GM23338 (cell line): ENCODE measurements around the gene HSPG2. TPM values are rescaled to one million over a fixed set of nuclear protein-coding genes. Genes with fewer than 3 reads are reported as not detected.

Experiments used
- ATAC-seq: fragments of 200-7000 bp; cut with Tn5 transposase; 3 replicates; pipeline ENCODE4 v1.9.1; 2020
- DNase-seq: peaks from one replicate; pipeline ENCODE4 v3.0.0-alpha.2; 2015; ENCODE audit warnings: low spot score
- H2AFZ ChIP-seq: fragments of 200-600 bp; sonication (generic); 2 replicates; pipeline ENCODE4 v1.8.0; 2016; ENCODE audit warnings: antibody characterized with exemption, mild to moderate bottlenecking, moderate library complexity
- H3F3A ChIP-seq: fragments of 200-600 bp; sonication (generic); replicated peaks from 2 replicates; pipeline ENCODE4 v1.8.0; 2017; ENCODE audit warnings: antibody characterized with exemption, mixed run types, low read depth
- H3K27ac ChIP-seq: fragments of 200-600 bp; sonication (generic); 2 replicates; pipeline ENCODE4 v1.6.1; 2016; ENCODE audit warnings: low read depth
- H3K27me3 ChIP-seq: fragments of 200-600 bp; sonication (generic); 2 replicates; pipeline ENCODE4 v1.8.0; 2016; ENCODE audit warnings: mild to moderate bottlenecking, mixed run types, moderate library complexity; ENCODE audit not compliant: insufficient read depth
- H3K36me3 ChIP-seq: fragments of 200-600 bp; sonication (generic); 2 replicates; pipeline ENCODE4 v1.8.0; 2016; ENCODE audit warnings: mild to moderate bottlenecking; ENCODE audit not compliant: insufficient read depth
- H3K4me1 ChIP-seq: fragments of 200-600 bp; sonication (generic); 2 replicates; pipeline ENCODE4 v1.8.0; 2016; ENCODE audit warnings: mild to moderate bottlenecking, moderate library complexity; ENCODE audit not compliant: insufficient read depth
- H3K4me2 ChIP-seq: fragments of 200-600 bp; sonication (generic); 2 replicates; pipeline ENCODE4 v1.7.1; 2017; ENCODE audit warnings: mixed run types
- H3K4me3 ChIP-seq: fragments of 200-600 bp; sonication (generic); 2 replicates; pipeline ENCODE4 v1.6.1; 2016; ENCODE audit warnings: mixed run types
- H3K79me2 ChIP-seq: fragments of 200-600 bp; sonication (generic); replicated peaks from 2 replicates; pipeline ENCODE4 v1.8.0; 2017; ENCODE audit warnings: mild to moderate bottlenecking; ENCODE audit not compliant: insufficient read depth
- H3K9me2 ChIP-seq: fragments of 200-600 bp; sonication (generic); 2 replicates; pipeline ENCODE4 v1.8.0; 2017; ENCODE audit not compliant: insufficient read depth
- H4K20me1 ChIP-seq: fragments of 200-600 bp; sonication (generic); replicated peaks from 2 replicates; pipeline ENCODE4 v1.8.0; 2017; ENCODE audit warnings: mild to moderate bottlenecking; ENCODE audit not compliant: insufficient read depth
- H3K27ac Mint-ChIP-seq: 2 replicates; pipeline ENCODE4 v1.8.0; 2020; ENCODE audit warnings: inconsistent platforms, mild to moderate bottlenecking, moderate library complexity, mixed read lengths
- H3K27me3 Mint-ChIP-seq: 3 replicates; pipeline ENCODE4 v1.8.0; 2022; ENCODE audit warnings: low read depth, mild to moderate bottlenecking, moderate library complexity, mixed read lengths, inconsistent platforms; ENCODE audit not compliant: insufficient read depth, poor library complexity
- H3K36me3 Mint-ChIP-seq: 3 replicates; pipeline ENCODE4 v1.8.0; 2021; ENCODE audit warnings: low read depth, mild to moderate bottlenecking, inconsistent platforms, moderate library complexity, mixed read lengths
- H3K4me1 Mint-ChIP-seq: 3 replicates; pipeline ENCODE4 v1.8.0; 2020; ENCODE audit warnings: mild to moderate bottlenecking, inconsistent platforms, mixed read lengths
- H3K4me3 Mint-ChIP-seq: 3 replicates; pipeline ENCODE4 v1.8.0; 2021; ENCODE audit warnings: moderate library complexity, mild to moderate bottlenecking, inconsistent platforms, mixed read lengths
- H3K9me3 Mint-ChIP-seq: 3 replicates; pipeline ENCODE4 v1.8.0; 2020; ENCODE audit warnings: moderate library complexity, mild to moderate bottlenecking, inconsistent platforms, mixed read lengths
- CREB1 ChIP-seq: fragments of 250-450 bp; sonication (Bioruptor Pico); IDR thresholded peaks from 2 replicates; pipeline ENCODE4 v1.5.0; 2020; ENCODE audit warnings: low read depth, mild to moderate bottlenecking, moderate library complexity
- CTCF ChIP-seq, 2 experiments: fragments of 200-600 bp in 1 of 2; sonication (generic) in 1 of 2; conservative IDR thresholded peaks; 2 replicates each; pipeline versions ENCODE4 v1.5.1 to v1.6.1; 2016 to 2017; ENCODE audit warnings: antibody characterized with exemption in 2 of 2, low read depth in 2 of 2, mild to moderate bottlenecking in 2 of 2, moderate library complexity in 1 of 2
- ETS1 ChIP-seq: IDR thresholded peaks from 2 replicates; pipeline ENCODE4 v1.6.1; 2016; ENCODE audit warnings: antibody characterized with exemption
- EZH2 ChIP-seq: fragments of 200-600 bp; sonication (generic); IDR thresholded peaks from one replicate; pipeline ENCODE4 v1.8.0; 2017; ENCODE audit warnings: antibody characterized with exemption, mild to moderate bottlenecking, low read depth; ENCODE audit not compliant: unreplicated experiment
- EZH2phosphoT487 ChIP-seq: fragments of 200-600 bp; sonication (generic); IDR thresholded peaks from one replicate; pipeline ENCODE4 v1.8.1; 2018; ENCODE audit warnings: antibody characterized with exemption; ENCODE audit not compliant: unreplicated experiment
- JUNB ChIP-seq: IDR thresholded peaks from one replicate; pipeline ENCODE4 v1.6.1; 2016; ENCODE audit warnings: antibody characterized with exemption; ENCODE audit not compliant: unreplicated experiment
- NANOG ChIP-seq: IDR thresholded peaks from 2 replicates; pipeline ENCODE4 v1.6.1; 2016; ENCODE audit warnings: antibody characterized with exemption, borderline replicate concordance
- REST ChIP-seq: IDR thresholded peaks from one replicate; pipeline ENCODE4 v1.6.1; 2018; ENCODE audit warnings: antibody characterized with exemption; ENCODE audit not compliant: unreplicated experiment
- STAT1 ChIP-seq: IDR thresholded peaks from one replicate; pipeline ENCODE4 v1.6.1; 2016; ENCODE audit warnings: antibody characterized with exemption; ENCODE audit not compliant: unreplicated experiment
- ZNF114 ChIP-seq: fragments of 250-450 bp; sonication (Bioruptor Pico); IDR thresholded peaks from 2 replicates; pipeline ENCODE4 v1.5.0; 2020; ENCODE audit warnings: mild to moderate bottlenecking, moderate library complexity
- polyA plus RNA-seq: library from polyadenylated mRNA; unstranded; fragments of >200 nt; fragmentation: Nextera tagmentation; extraction: Ambion mirVana; gene quantifications from 2 replicates; pipeline ENCODE4 v1.2.1, GENCODE V29; 2016
- total RNA-seq: library from RNA; depleted of rRNA; stranded (reverse); fragments of >200 nt; shearing (Covaris generic); gene quantifications from 2 replicates; pipeline ENCODE4 v1.2.3, GENCODE V29; 2014

The HSPG2 gene
- total and polyA plus RNA-seq, 2 experiments from 2014 or later, result 14.9 to 70.8 TPM

GRCh38 chr1:21951226-21951870 lies 14.2 kb upstream of the HSPG2 start:
- Histone ChIP-seq H3K4me3 (no peak overlapping the region), H3K27ac (no peak overlapping the region), H4K20me1 (no peaks in the 10 kb centered on the region), H3K27me3 (no peaks in the 10 kb centered on the region), H3K36me3 (no peaks in the 10 kb centered on the region), H3K4me1 (peaks cover 8% of the 10 kb centered on the region; the same call in 1 of the 2 replicates), H2AFZ (no peak overlapping the region), H3K79me2 (no peaks in the 10 kb centered on the region), H3K4me2 (no peak overlapping the region), H3K9me2 (no peaks in the 10 kb centered on the region), H3F3A (no peaks in the 10 kb centered on the region)
- no peak overlapping the region for H3K27ac Mint-ChIP-seq
- H3K36me3 Mint-ChIP-seq, result no peaks in the 10 kb centered on the region
- DNase-seq, result no peak
- no peaks in the 10 kb centered on the region for H3K9me3 Mint-ChIP-seq
- H3K4me1 Mint-ChIP-seq, result peaks cover 14% of the 10 kb centered on the region
- TF ChIP-seq CTCF (conservative IDR thresholded peaks at IDR 0.05; ENCODE audit: low read depth in 2 of 2), result no peak
- no peak for TF ChIP-seq JUNB
- TF ChIP-seq STAT1, result no peak
- no peak for TF ChIP-seq NANOG
- no peak for TF ChIP-seq ZNF114 (CRISPR knock-in tag)
- no peak for TF ChIP-seq EZH2phosphoT487
- no peak for TF ChIP-seq CREB1 (CRISPR knock-in tag)
- TF ChIP-seq EZH2, result no peak
- peaks cover 12% of the 10 kb centered on the region for H3K27me3 Mint-ChIP-seq
- ATAC-seq, result no peak
- H3K4me3 Mint-ChIP-seq, result no peak overlapping the region

- no peak overlapping the region for H3K4me3 ChIP-seq
- ATAC-seq (no peak), DNase-seq (no peak)
- no peaks in the 10 kb centered on the region for H3K9me3 Mint-ChIP-seq
- no peaks in the 10 kb centered on the region for H3K27me3 ChIP-seq
- no peaks in the 10 kb centered on the region for H4K20me1 ChIP-seq
- no peak overlapping the region for H3K4me3 Mint-ChIP-seq
- no peak overlapping the region for H3K4me2 ChIP-seq
- no peak overlapping the region for H3K27ac ChIP-seq
- no peaks in the 10 kb centered on the region for H3F3A ChIP-seq
- H3K27me3 Mint-ChIP-seq, result peaks cover 9% of the 10 kb centered on the region
- no peaks in the 10 kb centered on the region for H3K36me3 Mint-ChIP-seq
- H3K36me3 ChIP-seq, result no peaks in the 10 kb centered on the region
- H3K4me1 ChIP-seq, result peaks cover 4% of the 10 kb centered on the region; the same call in 1 of the 2 replicates
- peaks cover 8% of the 10 kb centered on the region for H3K4me1 Mint-ChIP-seq
- H3K9me2 ChIP-seq, result no peaks in the 10 kb centered on the region
- H3K79me2 ChIP-seq, result no peaks in the 10 kb centered on the region
- H2AFZ ChIP-seq, result no peak overlapping the region
- H3K27ac Mint-ChIP-seq, result no peak overlapping the region
- TF ChIP-seq STAT1, result no peak
- no peak for TF ChIP-seq ETS1
- no peak for TF ChIP-seq REST
Measured at GRCh38 chr1:21950734-21951133, 13.6 kb upstream of the HSPG2 start.
